Measurements from ENCODE around the gene GPR32.
"Not testable (repeated sequence)": the region's sequence is repeated elsewhere in the genome, so short reads cannot be mapped to it uniquely, and the experiment has no call there.

GPR32 gene

GRCh38 chr19:50770164-50770563 lies at the start of gene GPR32:
GPR32 (plus strand) TSS chr19:50770464; CDS start chr19:50770601, 137 bp downstream.
- in situ Hi-C loops (cut with MboI; ENCODE audit: low pct_unique_long_range_greater_than_20kb, low sequenced_read_pairs, unreplicated experiment); DNase-seq (ENCODE audit: low spot score): not testable (repeated sequence)

GRCh38 chr19:50720921-50721381 lies 49.3 kb upstream of the GPR32 start:
- no peak for TF ChIP-seq CTCF (IDR thresholded peaks at IDR 0.05; ENCODE audit: extremely low read depth, insufficient read depth, missing control alignments)
- in situ Hi-C loops (cut with MboI; ENCODE audit: low pct_unique_long_range_greater_than_20kb, low sequenced_read_pairs, unreplicated experiment), result no loop called here
- DNase-seq (ENCODE audit: low spot score), result no peak

- in situ Hi-C loops (cut with MboI; ENCODE audit: low pct_unique_long_range_greater_than_20kb, low sequenced_read_pairs, unreplicated experiment), result no loop called here
- no peak for DNase-seq (ENCODE audit: low spot score)
- no peak for TF ChIP-seq CTCF (IDR thresholded peaks at IDR 0.05; ENCODE audit: extremely low read depth, insufficient read depth, missing control alignments)
Observed at GRCh38 chr19:50721441-50722137, 48.7 kb upstream of the GPR32 start.

GRCh38 chr19:50722201-50723013 lies 47.9 kb upstream of the GPR32 start:
- in situ Hi-C loops (cut with MboI; ENCODE audit: low pct_unique_long_range_greater_than_20kb, low sequenced_read_pairs, unreplicated experiment), result no loop called here
- no peak for TF ChIP-seq CTCF (IDR thresholded peaks at IDR 0.05; ENCODE audit: extremely low read depth, insufficient read depth, missing control alignments)
- DNase-seq (ENCODE audit: low spot score), result no peak

GRCh38 chr19:50723069-50723468 lies 47.2 kb upstream of the GPR32 start, which contains the start of gene CLEC11A:
CLEC11A (plus strand) TSS chr19:50723364; CDS start chr19:50723526, 162 bp downstream.
- no peak for TF ChIP-seq CTCF (IDR thresholded peaks at IDR 0.05; ENCODE audit: extremely low read depth, insufficient read depth, missing control alignments)
- in situ Hi-C loops (cut with MboI; ENCODE audit: low pct_unique_long_range_greater_than_20kb, low sequenced_read_pairs, unreplicated experiment), result no loop called here

GRCh38 chr19:50723735-50724521 lies 46.3 kb upstream of the GPR32 start:
- TF ChIP-seq CTCF (IDR thresholded peaks at IDR 0.05; ENCODE audit: extremely low read depth, insufficient read depth, missing control alignments), result no peak
- no peak for DNase-seq (ENCODE audit: low spot score)
- in situ Hi-C loops (cut with MboI; ENCODE audit: low pct_unique_long_range_greater_than_20kb, low sequenced_read_pairs, unreplicated experiment), result no loop called here

More at GRCh38 chr19:50723069-50723468, 47.2 kb upstream of the GPR32 start, which contains the start of gene CLEC11A:
- no peak for DNase-seq (ENCODE audit: low spot score)
